ENCODE measurements around the gene GATA6. TPM values are rescaled to one million over a fixed set of nuclear protein-coding genes. Genes with fewer than 3 reads are reported as not detected.
"Not testable (repeated sequence)": the region's sequence is repeated elsewhere in the genome, so short reads cannot be mapped to it uniquely, and the experiment has no call there.

The GATA6 gene
- polyA plus RNA-seq, 3 donors from 2014 or later = 0.09 TPM; not detected in 2

GRCh38 chr18:22211657-22212056, 42.3 kb downstream of the GATA6 start:
- Mint-ChIP-seq H3K36me3 (peaks cover 0 to 5% (median 0%) of the 10 kb centered on the region in 3 donors), H3K9me3 (no peaks in the 10 kb centered on the region), H3K4me3 (no peak overlapping the region), H3K27me3 (ENCODE audit: low read depth in 3 of 3) (peaks cover 5 to 6% (median 5%) of the 10 kb centered on the region in 3 donors), H3K27ac (no peak overlapping the region), H3K4me1 (peaks cover 0 to 6% of the 10 kb centered on the region in 2 donors)
- DNase-seq = no peak

DNA sequence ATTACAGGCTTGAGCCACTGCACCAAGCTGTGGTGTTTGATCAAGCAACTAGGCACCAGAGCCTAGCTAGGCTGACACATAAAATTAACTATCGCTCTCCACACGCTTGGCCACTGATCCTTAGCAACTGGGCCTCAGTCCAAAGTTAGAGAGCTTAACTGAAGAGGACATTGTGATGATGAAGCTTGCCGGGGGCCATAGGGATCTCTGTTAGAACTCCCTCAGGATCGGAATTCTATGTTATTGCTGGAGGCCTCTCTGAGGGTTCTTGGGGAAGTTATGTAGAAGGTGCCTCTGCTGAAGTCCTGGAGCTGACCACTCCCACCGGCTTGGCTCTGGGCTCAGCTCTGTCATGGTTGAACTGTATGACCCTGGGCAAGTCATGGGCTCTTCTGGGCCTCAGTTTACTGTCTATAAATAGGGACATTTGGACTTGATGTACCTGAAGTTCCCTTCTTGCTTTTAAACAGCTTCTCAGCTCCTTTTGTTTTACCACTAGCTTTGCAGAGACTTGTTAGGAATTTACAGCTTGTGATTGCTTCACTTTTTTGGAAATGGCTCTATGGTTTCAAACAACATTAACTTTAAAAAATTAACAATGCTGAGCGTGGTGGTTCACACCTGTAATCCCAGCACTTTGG, 44.1 kb downstream of the GATA6 start:
- DNase-seq = no peak
- Mint-ChIP-seq H3K4me3 (no peak overlapping the region), H3K9me3 (no peaks in the 10 kb centered on the region), H3K4me1 (peaks cover 0 to 6% of the 10 kb centered on the region in 2 donors), H3K36me3 (peaks cover 0 to 2% (median 0%) of the 10 kb centered on the region in 3 donors), H3K27ac (no peak overlapping the region), H3K27me3 (ENCODE audit: low read depth in 3 of 3) (peaks cover 3 to 6% (median 6%) of the 10 kb centered on the region in 3 donors)

GRCh38 chr18:22214731-22215528, 45.5 kb downstream of the GATA6 start:
- H3K27ac Mint-ChIP-seq = no peak overlapping the region
- H3K27me3 Mint-ChIP-seq (ENCODE audit: low read depth in 3 of 3) = peaks cover 3 to 9% (median 6%) of the 10 kb centered on the region in 3 donors
- H3K36me3 Mint-ChIP-seq = peaks cover 0 to 5% (median 0%) of the 10 kb centered on the region in 3 donors
- H3K4me3 Mint-ChIP-seq = no peak overlapping the region
- H3K9me3 Mint-ChIP-seq = no peaks in the 10 kb centered on the region
- no peak for DNase-seq
- peaks cover 2 to 6% of the 10 kb centered on the region in 2 donors for H3K4me1 Mint-ChIP-seq

- H3K27ac Mint-ChIP-seq = no peak overlapping the region
- peaks cover 0 to 5% (median 0%) of the 10 kb centered on the region in 3 donors for H3K36me3 Mint-ChIP-seq
- peaks cover 16 to 31% of the 10 kb centered on the region in 2 donors for H3K4me1 Mint-ChIP-seq
- no peak for DNase-seq
- no peak overlapping the region for H3K4me3 Mint-ChIP-seq
- H3K27me3 Mint-ChIP-seq (ENCODE audit: low read depth in 3 of 3) = peaks cover 3 to 13% (median 5%) of the 10 kb centered on the region in 3 donors
- peaks cover 0 to 2% (median 0%) of the 10 kb centered on the region in 6 donors for H3K9me3 Mint-ChIP-seq
These were observed 49.4 kb downstream of the GATA6 start for GRCh38 chr18:22218835-22219234.

- Mint-ChIP-seq H3K9me3 (peaks cover 0 to 2% (median 0%) of the 10 kb centered on the region in 6 donors), H3K27ac (no peak overlapping the region), H3K4me3 (no peak overlapping the region), H3K36me3 (peaks cover 0 to 5% (median 0%) of the 10 kb centered on the region in 3 donors), H3K4me1 (peaks cover 16 to 37% of the 10 kb centered on the region in 2 donors), H3K27me3 (ENCODE audit: low read depth in 3 of 3) (peaks cover under 1 to 16% (median 5%) of the 10 kb centered on the region in 3 donors)
- no peak for DNase-seq
These were observed 50.4 kb downstream of the GATA6 start for GRCh38 chr18:22219568-22220355.

- peaks cover 20 to 41% of the 10 kb centered on the region in 2 donors for H3K4me1 Mint-ChIP-seq
- H3K27me3 Mint-ChIP-seq (ENCODE audit: low read depth in 3 of 3) = peaks cover 0 to 18% (median 5%) of the 10 kb centered on the region in 3 donors
- not testable (repeated sequence) for H3K4me3 Mint-ChIP-seq, H3K27ac Mint-ChIP-seq, H3K9me3 Mint-ChIP-seq, H3K36me3 Mint-ChIP-seq, DNase-seq
These were observed 51.2 kb downstream of the GATA6 start for GRCh38 chr18:22220585-22220984.

- Mint-ChIP-seq H3K36me3 (peaks cover 0 to 5% (median 0%) of the 10 kb centered on the region in 3 donors), H3K9me3 (peaks cover 0 to 2% (median 0%) of the 10 kb centered on the region in 6 donors), H3K4me1 (peaks cover 20 to 41% of the 10 kb centered on the region in 2 donors), H3K27ac (peak overlapping the region in 2 of 6 donors; percentile 12 to 31), H3K4me3 (peak overlapping the region; percentile 6 to 63 (median 42)), H3K27me3 (ENCODE audit: low read depth in 3 of 3) (peaks cover 0 to 16% (median 5%) of the 10 kb centered on the region in 3 donors)
- peak; percentile 46 to 52 (median 47) for DNase-seq
These were observed 52.0 kb downstream of the GATA6 start for GRCh38 chr18:22221350-22221749.

GRCh38 chr18:22223254-22223964, 54.0 kb downstream of the GATA6 start:
- H3K27me3 Mint-ChIP-seq (ENCODE audit: low read depth in 3 of 3) = peaks cover 0 to 12% (median 7%) of the 10 kb centered on the region in 3 donors
- no peak overlapping the region for H3K27ac Mint-ChIP-seq
- H3K36me3 Mint-ChIP-seq = peaks cover 0 to 5% (median 0%) of the 10 kb centered on the region in 3 donors
- no peak overlapping the region for H3K4me3 Mint-ChIP-seq
- H3K9me3 Mint-ChIP-seq = peaks cover 0 to 2% (median 0%) of the 10 kb centered on the region in 6 donors
- peaks cover 20 to 41% of the 10 kb centered on the region in 2 donors for H3K4me1 Mint-ChIP-seq
- DNase-seq = no peak

DNA sequence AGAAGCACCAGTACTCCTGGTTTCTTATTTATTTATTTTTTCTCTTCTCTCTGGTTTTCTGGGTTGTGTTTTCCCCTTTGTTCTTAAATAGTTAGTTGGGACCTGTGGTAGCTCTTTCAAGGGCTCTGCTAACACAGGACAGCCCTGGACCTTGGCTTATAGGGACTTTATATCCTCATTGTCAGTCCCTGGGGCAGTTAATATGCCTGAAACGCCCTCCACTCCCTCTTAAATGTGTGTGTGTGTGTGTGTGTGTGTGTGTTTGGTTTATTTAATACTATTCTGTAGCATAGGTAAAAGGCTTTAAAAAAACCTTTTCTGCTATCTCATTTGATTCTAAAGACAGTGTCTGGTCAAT, 54.6 kb downstream of the GATA6 start:
- DNase-seq = no peak
- Mint-ChIP-seq H3K9me3 (peaks cover 0 to 2% (median 0%) of the 10 kb centered on the region in 6 donors), H3K4me1 (peaks cover 23 to 45% of the 10 kb centered on the region in 2 donors), H3K4me3 (no peak overlapping the region), H3K36me3 (no peaks in the 10 kb centered on the region), H3K27ac (no peak overlapping the region), H3K27me3 (ENCODE audit: low read depth in 3 of 3) (peaks cover 0 to 12% (median 7%) of the 10 kb centered on the region in 3 donors)

GRCh38 chr18:22224339-22224738, 55.0 kb downstream of the GATA6 start:
- Mint-ChIP-seq H3K27me3 (ENCODE audit: low read depth in 3 of 3) (peaks cover 0 to 15% (median 8%) of the 10 kb centered on the region in 3 donors), H3K27ac (peak overlapping the region in 1 of 6 donors; percentile 34), H3K4me1 (peaks cover 27 to 49% of the 10 kb centered on the region in 2 donors), H3K9me3 (peaks cover 0 to 5% (median 0%) of the 10 kb centered on the region in 6 donors), H3K4me3 (no peak overlapping the region), H3K36me3 (no peaks in the 10 kb centered on the region)
- DNase-seq = no peak

DNA sequence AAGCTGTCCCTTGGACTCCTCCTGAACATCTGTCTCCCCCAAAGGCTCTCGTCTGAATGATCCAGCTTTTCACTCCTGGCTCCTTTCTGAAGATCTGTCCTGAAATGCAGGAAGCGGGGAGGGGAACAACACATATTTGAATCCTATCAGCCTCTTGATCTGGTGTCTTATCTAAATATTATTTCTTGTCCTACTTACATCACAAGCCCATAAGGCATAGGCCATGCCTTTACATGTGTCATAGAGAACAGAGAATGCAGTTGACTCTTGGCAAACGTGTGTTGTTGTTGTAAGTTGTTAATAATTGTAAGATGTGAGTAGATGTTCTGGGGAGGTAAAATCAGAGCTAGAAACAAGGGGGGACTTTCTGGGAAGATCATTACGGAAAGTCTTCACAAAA, 57.4 kb downstream of the GATA6 start:
- no peak for DNase-seq
- Mint-ChIP-seq H3K36me3 (no peaks in the 10 kb centered on the region), H3K4me1 (peaks cover 12 to 38% of the 10 kb centered on the region in 2 donors), H3K27me3 (ENCODE audit: low read depth in 3 of 3) (peaks cover 0 to 11% (median 9%) of the 10 kb centered on the region in 3 donors), H3K27ac (no peak overlapping the region), H3K9me3 (peaks cover 0 to 5% (median 0%) of the 10 kb centered on the region in 6 donors), H3K4me3 (no peak overlapping the region)

DNA sequence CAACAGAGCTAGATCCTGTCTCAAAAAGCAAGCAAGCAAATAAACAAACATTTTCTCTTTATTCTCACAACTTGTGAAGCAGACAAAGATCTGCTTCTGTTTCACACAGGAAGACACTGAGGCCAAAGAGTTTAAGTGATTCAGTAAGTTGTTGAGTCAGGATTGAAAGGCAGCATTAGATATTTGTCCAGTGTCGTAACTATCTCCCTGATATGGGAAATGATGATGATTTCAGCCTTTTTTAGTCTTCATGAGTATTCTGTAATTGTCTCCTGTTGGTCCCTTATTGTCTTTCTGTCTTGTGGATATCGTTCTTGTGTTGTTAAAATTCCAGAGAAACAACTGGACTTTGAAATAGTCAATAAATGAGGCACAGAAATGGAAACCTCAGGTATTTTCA, 59.6 kb downstream of the GATA6 start:
- Mint-ChIP-seq H3K4me3 (peak overlapping the region in 1 of 5 donors; percentile 23), H3K27ac (peak overlapping the region in 1 of 6 donors; percentile 5), H3K9me3 (peaks cover 0 to 4% (median 0%) of the 10 kb centered on the region in 6 donors), H3K36me3 (no peaks in the 10 kb centered on the region), H3K27me3 (ENCODE audit: low read depth in 3 of 3) (peaks cover 0 to 9% (median 8%) of the 10 kb centered on the region in 3 donors), H3K4me1 (peaks cover 12 to 25% of the 10 kb centered on the region in 2 donors)
- DNase-seq = no peak
